ENCODE measurements around the gene MAP3K12.
"Not testable (repeated sequence)": the region's sequence is repeated elsewhere in the genome, so short reads cannot be mapped to it uniquely, and the experiment has no call there.

MAP3K12 gene

DNA sequence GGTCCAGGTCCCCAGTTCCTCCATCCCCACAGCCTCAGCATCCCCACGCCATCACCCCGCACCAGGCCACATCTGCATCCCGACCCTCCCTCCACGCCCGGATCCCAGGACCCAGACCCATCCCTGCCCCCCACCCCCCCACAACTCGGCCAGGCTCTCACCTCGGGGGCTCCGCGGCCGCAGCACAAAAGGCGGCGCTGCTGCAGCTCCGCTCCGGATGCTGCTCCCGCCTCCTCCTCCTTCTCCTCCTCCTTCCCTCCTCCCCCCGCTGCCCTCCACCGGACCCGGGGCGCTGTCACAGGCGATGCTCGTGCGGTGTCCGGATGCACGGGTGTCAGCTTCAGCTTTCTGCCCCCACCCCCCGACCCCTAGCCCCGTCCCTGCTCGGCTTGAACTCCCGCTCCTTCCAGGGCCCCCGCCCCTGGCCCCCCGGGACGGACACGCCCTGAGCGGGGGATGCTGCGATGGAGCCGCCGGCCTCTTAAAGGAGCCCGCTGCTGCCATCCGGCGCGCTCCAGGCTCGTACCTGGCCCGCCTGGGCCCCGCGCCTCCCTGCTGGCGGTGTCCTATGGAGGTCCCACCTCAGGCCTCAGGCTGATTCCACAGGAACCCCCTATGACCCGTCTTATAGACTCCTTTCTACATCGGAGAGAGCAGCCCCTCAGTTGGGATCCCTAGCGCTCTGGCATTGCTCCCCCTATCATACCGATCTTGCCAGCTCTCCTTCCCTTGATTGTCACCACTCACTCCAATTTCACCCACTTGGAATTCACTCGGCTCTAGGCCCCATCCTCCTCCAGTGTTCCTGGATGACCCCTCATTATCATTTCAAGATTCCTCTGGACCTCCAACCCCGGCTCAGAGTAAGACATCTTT is at the start of gene MAP3K12:
TSS of gene MAP3K12 (minus strand) at position 193 of the 876 bp plus-strand sequence. CDS start 12,067 bp downstream, outside the sequence.
- peak within 1 kb of the TSS; percentile 91 for H3K27ac ChIP-seq
- TF ChIP-seq CTCF (conservative IDR thresholded peaks at IDR 0.05; ENCODE audit: low read depth, low read length): no peak; the same call in 1 of the 2 replicates
- peaks cover 40% of the 10 kb centered on the region for H3K4me1 ChIP-seq (ENCODE audit: low read depth, poor library complexity, severe bottlenecking)
- H2AFZ ChIP-seq (ENCODE audit: low read depth): peak within 1 kb of the TSS; percentile 20; the same call in 1 of the 2 replicates
- no peaks in the 10 kb centered on the region for H3K36me3 ChIP-seq (ENCODE audit: insufficient read depth)
- no peaks in the 10 kb centered on the region for H3K27me3 ChIP-seq (ENCODE audit: insufficient read depth, low read depth)
- peaks cover 21% of the 10 kb centered on the region for H3K79me2 ChIP-seq (ENCODE audit: insufficient read depth, low read depth)
- peak within 1 kb of the TSS; percentile 18; the same call in 1 of the 2 replicates for H3K9ac ChIP-seq
- peak within 1 kb of the TSS; percentile 71 for H3K4me3 ChIP-seq (IDR thresholded peaks at IDR 0.05; ENCODE audit: insufficient read depth, low read depth, low read length)
- H4K20me1 ChIP-seq (ENCODE audit: insufficient read depth): no peaks in the 10 kb centered on the region
- peak within 1 kb of the TSS; percentile 61 for H3K4me2 ChIP-seq

DNA sequence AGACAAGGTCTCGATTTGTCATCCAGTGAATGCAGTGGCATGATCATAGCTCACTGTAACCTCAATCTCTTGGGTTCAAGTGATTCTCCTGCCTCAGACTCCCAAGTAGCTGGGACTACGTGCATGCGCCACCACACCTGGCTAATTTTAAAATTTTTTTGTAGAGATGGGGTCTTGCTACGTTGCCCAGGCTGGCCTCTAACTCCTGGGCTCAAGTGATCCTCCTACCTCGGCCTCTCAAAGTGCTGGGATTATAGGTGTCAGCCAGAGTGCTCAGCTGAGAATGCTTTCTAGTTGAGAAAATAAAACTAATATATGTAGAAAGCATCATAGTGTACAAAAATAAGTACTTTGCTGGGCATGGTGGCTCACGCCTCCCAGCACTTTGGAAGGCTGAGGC is 49.1 kb upstream of the MAP3K12 start:
- H3K27me3 ChIP-seq (ENCODE audit: insufficient read depth, low read depth); H3K79me2 ChIP-seq (ENCODE audit: insufficient read depth, low read depth); H3K36me3 ChIP-seq (ENCODE audit: insufficient read depth); H4K20me1 ChIP-seq (ENCODE audit: insufficient read depth); H3K4me3 ChIP-seq (IDR thresholded peaks at IDR 0.05; ENCODE audit: insufficient read depth, low read depth, low read length); H2AFZ ChIP-seq (ENCODE audit: low read depth); H3K9ac ChIP-seq; H3K4me2 ChIP-seq; H3K27ac ChIP-seq: not testable (repeated sequence)
- peaks cover 70% of the 10 kb centered on the region for H3K4me1 ChIP-seq (ENCODE audit: low read depth, poor library complexity, severe bottlenecking)

- H3K4me3 ChIP-seq (IDR thresholded peaks at IDR 0.05; ENCODE audit: insufficient read depth, low read depth, low read length): no peak overlapping the region
- H3K36me3 ChIP-seq (ENCODE audit: insufficient read depth): no peaks in the 10 kb centered on the region
- H3K9ac ChIP-seq: peak overlapping the region; percentile 33; the same call in 1 of the 2 replicates
- no peaks in the 10 kb centered on the region for H4K20me1 ChIP-seq (ENCODE audit: insufficient read depth)
- H3K4me1 ChIP-seq (ENCODE audit: low read depth, poor library complexity, severe bottlenecking): peaks cover 39% of the 10 kb centered on the region
- TF ChIP-seq CTCF (conservative IDR thresholded peaks at IDR 0.05; ENCODE audit: low read depth, low read length): peak; percentile 99
- peak overlapping the region; percentile 65 for H3K27ac ChIP-seq
- H3K79me2 ChIP-seq (ENCODE audit: insufficient read depth, low read depth): no peaks in the 10 kb centered on the region
- H3K4me2 ChIP-seq: peak overlapping the region; percentile 72
- peak overlapping the region; percentile 46 for H2AFZ ChIP-seq (ENCODE audit: low read depth)
- no peaks in the 10 kb centered on the region for H3K27me3 ChIP-seq (ENCODE audit: insufficient read depth, low read depth)
These were observed 44.3 kb upstream of the MAP3K12 start for GRCh38 chr12:53543539-53543938.

GRCh38 chr12:53539526-53539925 is 40.3 kb upstream of the MAP3K12 start:
- no peaks in the 10 kb centered on the region for H3K36me3 ChIP-seq (ENCODE audit: insufficient read depth)
- no peak for TF ChIP-seq CTCF (conservative IDR thresholded peaks at IDR 0.05; ENCODE audit: low read depth, low read length)
- H3K4me2 ChIP-seq: no peak overlapping the region
- no peak overlapping the region for H3K9ac ChIP-seq
- no peak overlapping the region for H2AFZ ChIP-seq (ENCODE audit: low read depth)
- H3K4me3 ChIP-seq (IDR thresholded peaks at IDR 0.05; ENCODE audit: insufficient read depth, low read depth, low read length): no peak overlapping the region
- no peaks in the 10 kb centered on the region for H3K27me3 ChIP-seq (ENCODE audit: insufficient read depth, low read depth)
- H3K79me2 ChIP-seq (ENCODE audit: insufficient read depth, low read depth): no peaks in the 10 kb centered on the region
- no peak overlapping the region for H3K27ac ChIP-seq
- no peaks in the 10 kb centered on the region for H4K20me1 ChIP-seq (ENCODE audit: insufficient read depth)
- H3K4me1 ChIP-seq (ENCODE audit: low read depth, poor library complexity, severe bottlenecking): peaks cover 22% of the 10 kb centered on the region

- no peaks in the 10 kb centered on the region for H3K36me3 ChIP-seq (ENCODE audit: insufficient read depth)
- H3K79me2 ChIP-seq (ENCODE audit: insufficient read depth, low read depth): no peaks in the 10 kb centered on the region
- no peak for TF ChIP-seq CTCF (conservative IDR thresholded peaks at IDR 0.05; ENCODE audit: low read depth, low read length)
- no peaks in the 10 kb centered on the region for H4K20me1 ChIP-seq (ENCODE audit: insufficient read depth)
- H3K4me1 ChIP-seq (ENCODE audit: low read depth, poor library complexity, severe bottlenecking): peaks cover 10% of the 10 kb centered on the region
- no peaks in the 10 kb centered on the region for H3K27me3 ChIP-seq (ENCODE audit: insufficient read depth, low read depth)
- H3K27ac ChIP-seq: no peak overlapping the region; the same call in 1 of the 2 replicates
- no peak overlapping the region for H3K4me2 ChIP-seq
- H2AFZ ChIP-seq (ENCODE audit: low read depth): no peak overlapping the region
- no peak overlapping the region for H3K4me3 ChIP-seq (IDR thresholded peaks at IDR 0.05; ENCODE audit: insufficient read depth, low read depth, low read length)
- no peak overlapping the region for H3K9ac ChIP-seq
These were observed 39.0 kb upstream of the MAP3K12 start for GRCh38 chr12:53538209-53538689.

Measured in KMS-11 (cell line).